H9 (cell line): ENCODE data around the gene ANK2. TPM values are rescaled to one million over a fixed set of nuclear protein-coding genes. Genes with fewer than 3 reads are reported as not detected.

ENCODE experiments used
- DNase-seq: peaks from one replicate; pipeline ENCODE4 v3.0.0-alpha.2; 2017
- H2AFZ ChIP-seq: one replicate; pipeline ENCODE4 v1.6.1; 2013; ENCODE audit warnings: mild to moderate bottlenecking, low read length, control low read depth, moderate library complexity
- H2AK5ac ChIP-seq: 2 replicates; pipeline ENCODE4 v1.6.1; 2013; ENCODE audit warnings: low read length, control low read depth, mixed read lengths; ENCODE audit not compliant: insufficient read length
- H2BK120ac ChIP-seq: one replicate; pipeline ENCODE4 v1.6.1; 2013; ENCODE audit warnings: low read depth, mild to moderate bottlenecking, low read length, control low read depth, inconsistent platforms; ENCODE audit not compliant: poor library complexity, severe bottlenecking
- H2BK12ac ChIP-seq: 2 replicates; pipeline ENCODE4 v1.6.1; 2013; ENCODE audit warnings: low read length, control low read depth, mixed read lengths, low read depth; ENCODE audit not compliant: insufficient read length
- H2BK15ac ChIP-seq: 2 replicates; pipeline ENCODE4 v1.6.1; 2013; ENCODE audit warnings: low read depth, low read length, control low read depth
- H2BK20ac ChIP-seq: one replicate; pipeline ENCODE4 v1.6.1; 2013; ENCODE audit warnings: low read depth, mild to moderate bottlenecking, low read length, control low read depth, inconsistent platforms; ENCODE audit not compliant: poor library complexity, severe bottlenecking
- H2BK5ac ChIP-seq: 2 replicates; pipeline ENCODE4 v1.6.1; 2013; ENCODE audit warnings: low read length, control low read depth, mixed read lengths; ENCODE audit not compliant: insufficient read length
- H3K14ac ChIP-seq: 2 replicates; pipeline ENCODE4 v1.6.1; 2013; ENCODE audit warnings: low read length, control low read depth; ENCODE audit not compliant: insufficient read depth
- H3K18ac ChIP-seq: 2 replicates; pipeline ENCODE4 v1.6.1; 2013; ENCODE audit warnings: low read depth, mild to moderate bottlenecking, mixed read lengths, low read length, control low read depth; ENCODE audit not compliant: insufficient read length
- H3K23ac ChIP-seq: 2 replicates; pipeline ENCODE4 v1.6.1; 2013; ENCODE audit warnings: low read length, control low read depth, mixed read lengths, low read depth; ENCODE audit not compliant: insufficient read length
- H3K23me2 ChIP-seq: 2 replicates; pipeline ENCODE4 v1.6.1; 2013; ENCODE audit warnings: low read depth, mild to moderate bottlenecking, mixed read lengths, low read length, control low read depth; ENCODE audit not compliant: insufficient read length, poor library complexity, severe bottlenecking
- H3K27ac ChIP-seq: 2 replicates; pipeline ENCODE4 v1.5.1; 2013; ENCODE audit warnings: low read length, control low read depth, mixed read lengths, low read depth; ENCODE audit not compliant: insufficient read length
- H3K27me3 ChIP-seq: 2 replicates; pipeline ENCODE4 v1.6.1; 2013; ENCODE audit warnings: low read length, control low read depth, inconsistent platforms; ENCODE audit not compliant: insufficient read depth
- H3K4ac ChIP-seq: 2 replicates; pipeline ENCODE4 v1.6.1; 2013; ENCODE audit warnings: low read depth, mild to moderate bottlenecking, control low read depth, inconsistent platforms, low read length, moderate library complexity
- H3K4me1 ChIP-seq: 2 replicates; pipeline ENCODE4 v1.6.1; 2013; ENCODE audit warnings: low read length, control low read depth, inconsistent platforms; ENCODE audit not compliant: insufficient read depth
- H3K4me2 ChIP-seq: 2 replicates; pipeline ENCODE4 v1.6.1; 2013; ENCODE audit warnings: low read length, control low read depth, mixed read lengths; ENCODE audit not compliant: insufficient read length, insufficient read depth
- H3K56ac ChIP-seq: 2 replicates; pipeline ENCODE4 v1.6.1; 2013; ENCODE audit warnings: low read depth, mild to moderate bottlenecking, mixed read lengths, low read length, control low read depth; ENCODE audit not compliant: insufficient read length
- H3K79me1 ChIP-seq: 2 replicates; pipeline ENCODE4 v1.6.1; 2013; ENCODE audit warnings: low read depth, mild to moderate bottlenecking, moderate library complexity, low read length, control low read depth, inconsistent platforms; ENCODE audit not compliant: insufficient read depth, poor library complexity, severe bottlenecking
- H3K79me2 ChIP-seq: 2 replicates; pipeline ENCODE4 v1.6.1; 2013; ENCODE audit warnings: low read length, control low read depth, inconsistent platforms; ENCODE audit not compliant: insufficient read depth
- H3K9ac ChIP-seq: 2 replicates; pipeline ENCODE4 v1.6.1; 2013; ENCODE audit warnings: low read length, control low read depth, mixed read lengths; ENCODE audit not compliant: insufficient read length; ENCODE audit errors: extremely low read depth
- H3K9me3 ChIP-seq: one replicate; pipeline ENCODE4 v1.6.1; 2013; ENCODE audit warnings: low read depth, low read length, inconsistent platforms; ENCODE audit not compliant: control insufficient read depth
- H3T11ph ChIP-seq: one replicate; pipeline ENCODE4 v1.6.1; 2013; ENCODE audit warnings: mild to moderate bottlenecking, low read length, control low read depth, inconsistent platforms
- H4K20me1 ChIP-seq: one replicate; pipeline ENCODE4 v1.6.1; 2013; ENCODE audit not compliant: control insufficient read depth, insufficient read length, insufficient read depth
- H4K5ac ChIP-seq: 2 replicates; pipeline ENCODE4 v1.6.1; 2013; ENCODE audit warnings: low read depth, mild to moderate bottlenecking, mixed read lengths, low read length, control low read depth; ENCODE audit not compliant: insufficient read length
- H4K8ac ChIP-seq: replicated peaks from 2 replicates; pipeline ENCODE4 v1.6.1; 2013; ENCODE audit warnings: low read length, control low read depth, mixed read lengths, low read depth; ENCODE audit not compliant: insufficient read length
- H4K91ac ChIP-seq: 2 replicates; pipeline ENCODE4 v1.6.1; 2013; ENCODE audit warnings: low read depth, mild to moderate bottlenecking, moderate library complexity, mixed read lengths, low read length, control low read depth; ENCODE audit not compliant: insufficient read length
- H3K27ac Mint-ChIP-seq, 3 experiments: 2 replicates in 2 of 3; 3 replicates in 1 of 3; pipeline ENCODE4 v1.8.0; 2020 to 2021; ENCODE audit warnings: mixed read lengths in 3 of 3, mild to moderate bottlenecking in 1 of 3, moderate library complexity in 1 of 3
- H3K27me3 Mint-ChIP-seq: 2 replicates; pipeline ENCODE4 v1.8.0; 2021; ENCODE audit warnings: low read depth, mild to moderate bottlenecking, moderate library complexity, mixed read lengths
- H3K36me3 Mint-ChIP-seq, 3 experiments: 2 replicates in 2 of 3; 3 replicates in 1 of 3; pipeline ENCODE4 v1.8.0; 2020 to 2021; ENCODE audit warnings: low read depth in 3 of 3, mixed read lengths in 3 of 3; ENCODE audit not compliant: insufficient read depth in 1 of 3
- H3K4me1 Mint-ChIP-seq, 2 experiments: 2 replicates each; pipeline ENCODE4 v1.8.0; 2020; ENCODE audit warnings: mixed read lengths in 2 of 2
- H3K4me3 Mint-ChIP-seq, 2 experiments: 2 replicates in 1 of 2; 3 replicates in 1 of 2; pipeline ENCODE4 v1.8.0; 2020 to 2021; ENCODE audit warnings: mild to moderate bottlenecking in 2 of 2, mixed read lengths in 2 of 2, moderate library complexity in 1 of 2
- H3K9me3 Mint-ChIP-seq, 2 experiments: 2 replicates in 1 of 2; 3 replicates in 1 of 2; pipeline ENCODE4 v1.8.0; 2020; ENCODE audit warnings: mild to moderate bottlenecking in 2 of 2, mixed read lengths in 2 of 2, moderate library complexity in 1 of 2
- WGBS: extraction: QIAGEN DNeasy Blood & Tissue Kit; methylation state at CpG from one replicate; pipeline ENCODE4 v1.1.7; 2013; ENCODE audit warnings: missing lambda C conversion rate, low lambda C conversion rate, mixed read lengths; ENCODE audit not compliant: insufficient read length; ENCODE audit errors: extremely low coverage; 5-methylcytosine and 5-hydroxymethylcytosine counted together
- total RNA-seq: library from RNA; stranded (reverse); gene quantifications from 2 replicates; pipeline ENCODE4 v1.2.1, GENCODE V29; 2021
- TF ChIP-seq, protein P1 (sequence below): fragments of 200-600 bp; sonication (generic); conservative IDR thresholded peaks from 3 replicates; pipeline ENCODE4 v1.8.0; 2021; ENCODE audit warnings: antibody characterized with exemption, mild to moderate bottlenecking

ANK2 gene
- total RNA-seq, 1 experiment from 2014 or later = 36.8 TPM

DNA sequence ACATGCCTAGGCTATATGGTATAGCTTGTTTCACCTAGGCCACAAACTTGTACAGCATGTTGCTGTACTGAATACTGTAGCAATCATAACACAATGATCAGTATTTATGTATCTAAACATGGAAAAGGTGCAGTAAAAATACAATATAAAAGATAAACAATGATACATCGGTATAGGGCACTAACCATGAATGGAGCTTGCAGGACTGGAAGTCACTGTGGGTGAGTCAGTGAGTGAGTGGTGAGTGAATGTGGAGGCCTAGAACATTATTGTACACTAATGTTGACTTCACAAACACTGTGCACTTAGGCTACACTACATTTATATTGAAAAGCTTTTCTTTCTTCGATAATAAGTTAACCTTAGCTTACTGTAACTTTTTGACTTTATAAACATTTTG is 45.6 kb upstream of the ANK2 start:
- Mint-ChIP-seq H3K4me3 (no peak overlapping the region), H3K9me3 (no peaks in the 10 kb centered on the region), H3K36me3 (peaks cover 0 to 3% (median 0%) of the 10 kb centered on the region in 3 experiments; a peak in 3 of 7 replicates), H3K27ac (no peak overlapping the region), H3K4me1 (peaks cover 14% of the 10 kb centered on the region in 2 experiments), H3K27me3 (no peaks in the 10 kb centered on the region)
- Histone ChIP-seq H2BK120ac (no peak overlapping the region), H2BK20ac (no peak overlapping the region), H3K23me2 (no peaks in the 10 kb centered on the region), H3K9ac (no peak overlapping the region), H3K4me2 (no peak overlapping the region), H3K27me3 (no peaks in the 10 kb centered on the region), H3K14ac (no peak overlapping the region), H2BK5ac (no peak overlapping the region), H2AK5ac (no peak overlapping the region), H2BK15ac (no peak overlapping the region), H3K23ac (no peak overlapping the region), H3K4me1 (no peaks in the 10 kb centered on the region), H3K79me1 (no peaks in the 10 kb centered on the region), H4K20me1 (no peaks in the 10 kb centered on the region), H2AFZ (no peak overlapping the region), H4K5ac (no peak overlapping the region), H3K9me3 (no peaks in the 10 kb centered on the region), H3K4ac (no peak overlapping the region), H3K56ac (no peak overlapping the region), H2BK12ac (no peak overlapping the region), H4K8ac (no peak overlapping the region), H3K79me2 (no peaks in the 10 kb centered on the region), H3K18ac (no peak overlapping the region), H4K91ac (no peak overlapping the region), H3K27ac (no peak overlapping the region), H3T11ph (no peak overlapping the region)
- WGBS = no CpG with 5 or more reads among the region's 2 CpGs
- no peak for DNase-seq
- TF ChIP-seq, protein P1, sequence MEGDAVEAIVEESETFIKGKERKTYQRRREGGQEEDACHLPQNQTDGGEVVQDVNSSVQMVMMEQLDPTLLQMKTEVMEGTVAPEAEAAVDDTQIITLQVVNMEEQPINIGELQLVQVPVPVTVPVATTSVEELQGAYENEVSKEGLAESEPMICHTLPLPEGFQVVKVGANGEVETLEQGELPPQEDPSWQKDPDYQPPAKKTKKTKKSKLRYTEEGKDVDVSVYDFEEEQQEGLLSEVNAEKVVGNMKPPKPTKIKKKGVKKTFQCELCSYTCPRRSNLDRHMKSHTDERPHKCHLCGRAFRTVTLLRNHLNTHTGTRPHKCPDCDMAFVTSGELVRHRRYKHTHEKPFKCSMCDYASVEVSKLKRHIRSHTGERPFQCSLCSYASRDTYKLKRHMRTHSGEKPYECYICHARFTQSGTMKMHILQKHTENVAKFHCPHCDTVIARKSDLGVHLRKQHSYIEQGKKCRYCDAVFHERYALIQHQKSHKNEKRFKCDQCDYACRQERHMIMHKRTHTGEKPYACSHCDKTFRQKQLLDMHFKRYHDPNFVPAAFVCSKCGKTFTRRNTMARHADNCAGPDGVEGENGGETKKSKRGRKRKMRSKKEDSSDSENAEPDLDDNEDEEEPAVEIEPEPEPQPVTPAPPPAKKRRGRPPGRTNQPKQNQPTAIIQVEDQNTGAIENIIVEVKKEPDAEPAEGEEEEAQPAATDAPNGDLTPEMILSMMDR = no peak
